ENCODE data around the gene SLC36A3. TPM values are rescaled to one million over a fixed set of nuclear protein-coding genes. Genes with fewer than 3 reads are reported as not detected.

SLC36A3 gene
- total RNA-seq, 3 donors from 2014 or later (not counting 1 experiment from before 2014, with no cell fraction given) = not detected

GRCh38 chr5:151345808-151346478 lies 42.4 kb upstream of the SLC36A3 start:
- Histone ChIP-seq H3K4me1 (ENCODE audit: control insufficient read depth, insufficient read depth, low read length) (no peaks in the 10 kb centered on the region), H3K27ac (ENCODE audit: low read length) (no peak overlapping the region), H3K9me3 (ENCODE audit: control insufficient read depth, insufficient read depth, low read length) (no peaks in the 10 kb centered on the region), H3K4me3 (ENCODE audit: low read length) (no peak overlapping the region), H3K27me3 (ENCODE audit: control insufficient read depth, insufficient read depth, low read length) (peaks cover 5% of the 10 kb centered on the region), H3K36me3 (ENCODE audit: control insufficient read depth, insufficient read depth, low read length) (no peaks in the 10 kb centered on the region)
- Mint-ChIP-seq H3K27ac (no peak overlapping the region), H3K4me3 (no peak overlapping the region), H3K4me1 (peaks cover 0 to 9% of the 10 kb centered on the region in 2 donors), H3K27me3 (ENCODE audit: low read depth in 2 of 2) (peaks cover 30 to 43% of the 10 kb centered on the region in 2 donors), H3K36me3 (no peaks in the 10 kb centered on the region), H3K9me3 (no peaks in the 10 kb centered on the region)
- WGBS (ENCODE audit: insufficient coverage) = 51% methylated on average over 8 of the region's 8 CpGs
- TF ChIP-seq CTCF (IDR thresholded peaks at IDR 0.05) = no peak
- ATAC-seq (no peak), DNase-seq (no peak)
- intact Hi-C loops (cut with micrococcal nuclease) = no loop called here

- Histone ChIP-seq H3K27ac (ENCODE audit: low read length) (no peak overlapping the region), H3K4me3 (ENCODE audit: low read length) (no peak overlapping the region), H3K4me1 (ENCODE audit: control insufficient read depth, insufficient read depth, low read length) (no peaks in the 10 kb centered on the region), H3K9me3 (ENCODE audit: control insufficient read depth, insufficient read depth, low read length) (no peaks in the 10 kb centered on the region), H3K36me3 (ENCODE audit: control insufficient read depth, insufficient read depth, low read length) (no peaks in the 10 kb centered on the region), H3K27me3 (ENCODE audit: control insufficient read depth, insufficient read depth, low read length) (peaks cover 5% of the 10 kb centered on the region)
- H3K27me3 Mint-ChIP-seq (ENCODE audit: low read depth in 2 of 2) = peaks cover 32 to 44% of the 10 kb centered on the region in 2 donors
- no peaks in the 10 kb centered on the region for H3K36me3 Mint-ChIP-seq
- H3K9me3 Mint-ChIP-seq = no peaks in the 10 kb centered on the region
- 41% methylated on average over 11 of the region's 11 CpGs for WGBS (ENCODE audit: insufficient coverage)
- H3K27ac Mint-ChIP-seq = no peak overlapping the region
- ATAC-seq (no peak), DNase-seq (no peak)
- H3K4me1 Mint-ChIP-seq = peaks cover 0 to 9% of the 10 kb centered on the region in 2 donors
- intact Hi-C loops (cut with micrococcal nuclease) = no loop called here
- no peak for TF ChIP-seq CTCF (IDR thresholded peaks at IDR 0.05)
- H3K4me3 Mint-ChIP-seq = no peak overlapping the region
Observed at GRCh38 chr5:151345187-151345807, 41.7 kb upstream of the SLC36A3 start.

- no peaks in the 10 kb centered on the region for H3K36me3 ChIP-seq (ENCODE audit: control insufficient read depth, insufficient read depth, low read length)
- peaks cover 36 to 39% of the 10 kb centered on the region in 2 donors for H3K27me3 Mint-ChIP-seq (ENCODE audit: low read depth in 2 of 2)
- no peaks in the 10 kb centered on the region for H3K9me3 Mint-ChIP-seq
- ATAC-seq (no peak), DNase-seq (no peak)
- H3K27ac ChIP-seq (ENCODE audit: low read length) = no peak overlapping the region
- H3K9me3 ChIP-seq (ENCODE audit: control insufficient read depth, insufficient read depth, low read length) = no peaks in the 10 kb centered on the region
- intact Hi-C loops (cut with micrococcal nuclease) = no loop called here
- no peaks in the 10 kb centered on the region for H3K36me3 Mint-ChIP-seq
- no peak overlapping the region for H3K27ac Mint-ChIP-seq
- 84% methylated on average over 7 of the region's 7 CpGs for WGBS (ENCODE audit: insufficient coverage)
- no peak overlapping the region for H3K4me3 Mint-ChIP-seq
- H3K27me3 ChIP-seq (ENCODE audit: control insufficient read depth, insufficient read depth, low read length) = peaks cover 5% of the 10 kb centered on the region
- peaks cover 0 to 9% of the 10 kb centered on the region in 2 donors for H3K4me1 Mint-ChIP-seq
- H3K4me1 ChIP-seq (ENCODE audit: control insufficient read depth, insufficient read depth, low read length) = peaks cover 5% of the 10 kb centered on the region
- no peak overlapping the region for H3K4me3 ChIP-seq (ENCODE audit: low read length)
- TF ChIP-seq CTCF (IDR thresholded peaks at IDR 0.05) = no peak
Observed at GRCh38 chr5:151344088-151344487, 40.5 kb upstream of the SLC36A3 start.
